Measurements from ENCODE around the gene MXRA8.

MXRA8 gene

GRCh38 chr1:1343811-1344421 lies 14.4 kb downstream of the MXRA8 start:
- H3K4me3 ChIP-seq (ENCODE audit: control insufficient read depth, low read depth, low read length) = no peak overlapping the region
- no peak for TF ChIP-seq CTCF (IDR thresholded peaks at IDR 0.05; ENCODE audit: control insufficient read depth, insufficient read depth, low read depth, low read length, missing control alignments)
- DNase-seq (ENCODE audit: low read depth) = no peak

- no peak for TF ChIP-seq CTCF (IDR thresholded peaks at IDR 0.05; ENCODE audit: control insufficient read depth, insufficient read depth, low read depth, low read length, missing control alignments)
- H3K4me3 ChIP-seq (ENCODE audit: control insufficient read depth, low read depth, low read length) = no peak overlapping the region
These were observed 15.7 kb downstream of the MXRA8 start for GRCh38 chr1:1342584-1343115.

DNA sequence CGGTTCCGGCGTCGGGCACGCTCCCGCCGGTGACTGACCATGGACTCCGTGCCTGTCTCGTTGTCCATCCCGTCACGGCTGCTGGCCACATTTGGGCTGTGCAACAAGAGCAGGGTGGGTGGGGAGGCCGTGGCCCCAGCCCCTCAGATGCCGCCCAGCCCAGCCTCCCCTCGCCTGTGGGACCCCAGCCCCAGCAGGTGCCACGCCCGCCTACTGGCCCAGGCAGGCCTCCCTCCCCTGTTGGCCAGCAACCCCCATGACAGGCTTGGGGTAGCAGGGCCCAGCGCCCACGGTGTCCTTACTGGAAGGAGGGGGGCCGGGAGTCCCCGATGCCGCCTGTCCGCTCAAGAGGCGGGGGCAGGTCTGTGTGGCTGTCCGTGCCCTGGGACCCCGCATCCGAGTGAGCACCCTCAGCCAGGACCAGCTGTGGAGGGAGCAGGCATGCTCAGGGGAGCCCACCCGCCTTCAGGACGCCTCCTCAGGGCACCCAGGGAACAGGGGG lies 16.2 kb downstream of the MXRA8 start:
- TF ChIP-seq CTCF (IDR thresholded peaks at IDR 0.05; ENCODE audit: control insufficient read depth, insufficient read depth, low read depth, low read length, missing control alignments) = no peak
- no peak for DNase-seq (ENCODE audit: low read depth)
- no peak overlapping the region for H3K4me3 ChIP-seq (ENCODE audit: control insufficient read depth, low read depth, low read length)

More at GRCh38 chr1:1342584-1343115, 15.7 kb downstream of the MXRA8 start:
- DNase-seq (ENCODE audit: low read depth) = no peak

DNA sequence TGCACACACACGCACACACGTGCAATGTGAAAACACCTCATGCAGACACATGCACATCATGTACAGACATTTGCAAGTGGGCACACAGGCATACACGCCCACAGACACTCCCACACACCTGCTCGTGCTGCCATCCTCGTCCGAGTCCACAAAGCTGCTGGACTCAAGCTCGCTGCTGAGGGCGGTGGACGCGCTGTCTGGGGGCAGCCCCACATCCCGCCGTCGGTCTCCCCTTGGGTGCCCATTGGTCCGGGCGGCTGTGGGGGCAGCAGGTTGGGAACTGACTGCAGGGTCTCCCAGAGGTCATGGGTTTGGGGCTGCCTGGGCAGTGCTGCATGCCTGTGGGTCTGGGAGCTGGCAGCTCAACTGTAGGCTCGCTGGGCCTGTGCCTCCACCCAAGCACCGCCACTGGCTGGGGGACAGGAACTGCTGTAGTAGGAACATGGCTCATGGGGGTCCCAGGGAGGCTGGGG lies 16.8 kb downstream of the MXRA8 start:
- H3K4me3 ChIP-seq (ENCODE audit: control insufficient read depth, low read depth, low read length) = no peak overlapping the region
- DNase-seq (ENCODE audit: low read depth) = no peak
- TF ChIP-seq CTCF (IDR thresholded peaks at IDR 0.05; ENCODE audit: control insufficient read depth, insufficient read depth, low read depth, low read length, missing control alignments) = no peak

GRCh38 chr1:1340791-1341548 lies 17.4 kb downstream of the MXRA8 start:
- no peak for TF ChIP-seq CTCF (IDR thresholded peaks at IDR 0.05; ENCODE audit: control insufficient read depth, insufficient read depth, low read depth, low read length, missing control alignments)
- H3K4me3 ChIP-seq (ENCODE audit: control insufficient read depth, low read depth, low read length) = no peak overlapping the region

DNA sequence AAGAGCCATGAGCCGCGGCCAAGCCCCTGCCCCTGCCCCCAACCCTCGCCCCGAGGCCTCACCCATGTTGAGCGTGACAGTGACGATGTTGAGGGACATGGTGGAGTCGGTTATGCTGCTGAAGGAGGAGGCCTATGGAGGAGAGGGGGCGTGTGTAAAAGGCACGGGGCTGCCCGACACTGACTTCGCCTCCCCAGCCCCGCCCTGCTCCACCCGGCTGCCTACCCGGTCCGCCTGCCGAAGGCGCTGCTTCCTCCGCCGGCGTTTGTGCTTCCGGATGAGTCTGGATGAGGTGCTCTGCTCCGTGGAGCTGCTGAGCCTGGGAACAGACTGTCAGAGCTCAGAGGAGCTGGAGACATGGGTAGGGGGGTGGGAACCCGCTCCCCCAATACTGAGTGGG lies 18.2 kb downstream of the MXRA8 start:
- TF ChIP-seq CTCF (IDR thresholded peaks at IDR 0.05; ENCODE audit: control insufficient read depth, insufficient read depth, low read depth, low read length, missing control alignments) = no peak
- no peak for DNase-seq (ENCODE audit: low read depth)
- H3K4me3 ChIP-seq (ENCODE audit: control insufficient read depth, low read depth, low read length) = no peak overlapping the region

More at GRCh38 chr1:1340791-1341548, 17.4 kb downstream of the MXRA8 start:
- no peak for DNase-seq (ENCODE audit: low read depth)
